Superior temporal gyrus (tissue), 1 donor: ENCODE measurements around the gene LRP2BP.
"Not testable (repeated sequence)": the region's sequence is repeated elsewhere in the genome, so short reads cannot be mapped to it uniquely, and the experiment has no call there.

ENCODE experiments used
- DNase-seq: peaks from one replicate; pipeline ENCODE4 v3.0.0-alpha.2; 2016; ENCODE audit errors: extremely low spot score

The LRP2BP gene

GRCh38 chr4:185361872-185362271, 33.9 kb downstream of the LRP2BP start:
- no peak for DNase-seq

- no peak for DNase-seq
These were observed 35.8 kb downstream of the LRP2BP start for GRCh38 chr4:185359767-185360446.

GRCh38 chr4:185358959-185359358, 36.8 kb downstream of the LRP2BP start:
- no peak for DNase-seq

GRCh38 chr4:185358514-185358913, 37.2 kb downstream of the LRP2BP start:
- DNase-seq = no peak

GRCh38 chr4:185357733-185358440, 37.8 kb downstream of the LRP2BP start:
- no peak for DNase-seq

GRCh38 chr4:185357211-185357610, 38.5 kb downstream of the LRP2BP start:
- DNase-seq = no peak

GRCh38 chr4:185352741-185353140, 43.0 kb downstream of the LRP2BP start:
- no peak for DNase-seq

GRCh38 chr4:185352202-185352601, 43.5 kb downstream of the LRP2BP start:
- DNase-seq = no peak

- DNase-seq = no peak
These were observed 44.0 kb downstream of the LRP2BP start for GRCh38 chr4:185351691-185352090.

GRCh38 chr4:185346975-185347601, 48.6 kb downstream of the LRP2BP start:
- DNase-seq = peak; percentile 55

GRCh38 chr4:185344743-185345538, 50.8 kb downstream of the LRP2BP start:
- no peak for DNase-seq

- DNase-seq = no peak
These were observed 51.8 kb downstream of the LRP2BP start for GRCh38 chr4:185343726-185344581.

- DNase-seq = no peak
These were observed 53.9 kb downstream of the LRP2BP start for GRCh38 chr4:185341841-185342240.

- DNase-seq = no peak
These were observed 54.3 kb downstream of the LRP2BP start for GRCh38 chr4:185341377-185341776.

- DNase-seq = no peak
These were observed 55.8 kb downstream of the LRP2BP start for GRCh38 chr4:185339941-185340340.

GRCh38 chr4:185335579-185335978, 60.1 kb downstream of the LRP2BP start:
- no peak for DNase-seq

- no peak for DNase-seq
These were observed 61.4 kb downstream of the LRP2BP start for GRCh38 chr4:185334326-185334725.

- DNase-seq = no peak
These were observed 62.9 kb downstream of the LRP2BP start for GRCh38 chr4:185332575-185333464.

GRCh38 chr4:185329879-185330510, 65.7 kb downstream of the LRP2BP start:
- not testable (repeated sequence) for DNase-seq

GRCh38 chr4:185328586-185328985, 67.1 kb downstream of the LRP2BP start:
- DNase-seq = no peak
